Smooth muscle cell (in vitro differentiated cells): Measurements from ENCODE around the gene ALPI. TPM values are rescaled to one million over a fixed set of nuclear protein-coding genes. Genes with fewer than 3 reads are reported as not detected.
"Not testable (repeated sequence)": the region's sequence is repeated elsewhere in the genome, so short reads cannot be mapped to it uniquely, and the experiment has no call there.

ENCODE experiments used
- DNase-seq: peaks from one replicate; lab custom pipeline; 2025; ENCODE audit not compliant: unreplicated experiment; lab: John Stamatoyannopoulos, UW
- H2AFZ ChIP-seq: fragments of 200-600 bp; sonication (generic); 2 replicates; pipeline ENCODE4 v1.6.0; 2016; ENCODE audit warnings: antibody characterized with exemption, low read depth, mild to moderate bottlenecking
- H3F3A ChIP-seq: fragments of 200-600 bp; sonication (generic); 2 replicates; pipeline ENCODE4 v1.6.0; 2017; ENCODE audit warnings: antibody characterized with exemption, low read depth
- H3K27ac ChIP-seq: fragments of 200-600 bp; sonication (generic); 2 replicates; pipeline ENCODE4 v1.5.1; 2016; ENCODE audit warnings: low read depth, mild to moderate bottlenecking
- H3K27me3 ChIP-seq: fragments of 200-600 bp; sonication (generic); 2 replicates; pipeline ENCODE4 v1.6.1; 2016; ENCODE audit warnings: low read depth, mild to moderate bottlenecking
- H3K36me3 ChIP-seq: fragments of 200-600 bp; sonication (generic); 2 replicates; pipeline ENCODE4 v1.5.1; 2016; ENCODE audit warnings: low read depth
- H3K4me1 ChIP-seq: fragments of 200-600 bp; sonication (generic); 2 replicates; pipeline ENCODE4 v1.5.1; 2016; ENCODE audit warnings: low read depth
- H3K4me2 ChIP-seq: fragments of 200-600 bp; sonication (generic); 2 replicates; pipeline ENCODE4 v1.6.0; 2016; ENCODE audit warnings: mild to moderate bottlenecking
- H3K4me3 ChIP-seq: fragments of 200-600 bp; sonication (generic); 2 replicates; pipeline ENCODE4 v1.5.1; 2016; ENCODE audit warnings: mild to moderate bottlenecking
- H3K79me2 ChIP-seq: fragments of 200-600 bp; sonication (generic); 2 replicates; pipeline ENCODE4 v1.6.0; 2016; ENCODE audit warnings: low read depth, mild to moderate bottlenecking
- H3K9ac ChIP-seq: fragments of 200-600 bp; sonication (generic); 2 replicates; pipeline ENCODE4 v1.6.0; 2016; ENCODE audit warnings: low read depth
- H3K9me3 ChIP-seq: fragments of 200-600 bp; sonication (generic); replicated peaks from 2 replicates; pipeline ENCODE4 v1.5.1; 2016; ENCODE audit warnings: low read depth
- H4K20me1 ChIP-seq: fragments of 200-600 bp; sonication (generic); 2 replicates; pipeline ENCODE4 v1.6.0; 2016; ENCODE audit warnings: low read depth
- WGBS: methylation state at CpG from one replicate; pipeline ENCODE4 v1.1.7; 2016; ENCODE audit warnings: low lambda C conversion rate; 5-methylcytosine and 5-hydroxymethylcytosine counted together
- polyA plus RNA-seq: library from polyadenylated mRNA; unstranded; fragments of >200 nt; fragmentation: Nextera tagmentation; extraction: Ambion mirVana; gene quantifications from 2 replicates; pipeline ENCODE4 v1.2.1, GENCODE V29; 2016
- total RNA-seq: library from RNA; depleted of rRNA; stranded (reverse); fragments of >200 nt; gene quantifications from 2 replicates; pipeline ENCODE4 v1.2.3, GENCODE V29; 2014
- TF ChIP-seq, protein P1 (sequence below): fragments of 200-600 bp; sonication (generic); IDR thresholded peaks from 2 replicates; pipeline ENCODE4 v1.5.1; 2017; ENCODE audit warnings: borderline replicate concordance, mild to moderate bottlenecking, antibody characterized with exemption; ENCODE audit not compliant: insufficient read depth, poor library complexity, severe bottlenecking

ALPI gene
- total and polyA plus RNA-seq, 2 experiments from 2014 or later: not detected

GRCh38 chr2:232438951-232439757 lies 16.8 kb upstream of the ALPI start:
- WGBS: 91% methylated on average over 20 of the region's 22 CpGs
- Histone ChIP-seq H3K36me3 (no peaks in the 10 kb centered on the region), H3K4me3 (no peak overlapping the region), H3K9me3 (no peaks in the 10 kb centered on the region), H3K27me3 (no peaks in the 10 kb centered on the region), H3K79me2 (no peaks in the 10 kb centered on the region), H3K9ac (no peak overlapping the region), H3K4me2 (no peak overlapping the region), H3F3A (no peaks in the 10 kb centered on the region), H4K20me1 (no peaks in the 10 kb centered on the region), H2AFZ (no peak overlapping the region), H3K27ac (no peak overlapping the region), H3K4me1 (no peaks in the 10 kb centered on the region)
- TF ChIP-seq, protein P1, sequence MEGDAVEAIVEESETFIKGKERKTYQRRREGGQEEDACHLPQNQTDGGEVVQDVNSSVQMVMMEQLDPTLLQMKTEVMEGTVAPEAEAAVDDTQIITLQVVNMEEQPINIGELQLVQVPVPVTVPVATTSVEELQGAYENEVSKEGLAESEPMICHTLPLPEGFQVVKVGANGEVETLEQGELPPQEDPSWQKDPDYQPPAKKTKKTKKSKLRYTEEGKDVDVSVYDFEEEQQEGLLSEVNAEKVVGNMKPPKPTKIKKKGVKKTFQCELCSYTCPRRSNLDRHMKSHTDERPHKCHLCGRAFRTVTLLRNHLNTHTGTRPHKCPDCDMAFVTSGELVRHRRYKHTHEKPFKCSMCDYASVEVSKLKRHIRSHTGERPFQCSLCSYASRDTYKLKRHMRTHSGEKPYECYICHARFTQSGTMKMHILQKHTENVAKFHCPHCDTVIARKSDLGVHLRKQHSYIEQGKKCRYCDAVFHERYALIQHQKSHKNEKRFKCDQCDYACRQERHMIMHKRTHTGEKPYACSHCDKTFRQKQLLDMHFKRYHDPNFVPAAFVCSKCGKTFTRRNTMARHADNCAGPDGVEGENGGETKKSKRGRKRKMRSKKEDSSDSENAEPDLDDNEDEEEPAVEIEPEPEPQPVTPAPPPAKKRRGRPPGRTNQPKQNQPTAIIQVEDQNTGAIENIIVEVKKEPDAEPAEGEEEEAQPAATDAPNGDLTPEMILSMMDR: peak; percentile 43
- DNase-seq: no peak

- H3K4me2 ChIP-seq: no peak overlapping the region
- H3K9ac ChIP-seq: no peak overlapping the region
- no peaks in the 10 kb centered on the region for H3K36me3 ChIP-seq
- no peak overlapping the region for H3K27ac ChIP-seq
- WGBS: 100% methylated on average over 1 of the region's 5 CpGs
- H3K27me3 ChIP-seq: no peaks in the 10 kb centered on the region
- H3K9me3 ChIP-seq: no peaks in the 10 kb centered on the region
- TF ChIP-seq, protein P1: peak; percentile 25
- H3K4me1 ChIP-seq: no peaks in the 10 kb centered on the region
- H4K20me1 ChIP-seq: no peaks in the 10 kb centered on the region
- H2AFZ ChIP-seq: no peak overlapping the region
- DNase-seq: no peak
- no peaks in the 10 kb centered on the region for H3K79me2 ChIP-seq
- no peak overlapping the region for H3K4me3 ChIP-seq
- no peaks in the 10 kb centered on the region for H3F3A ChIP-seq
These were observed 16.2 kb upstream of the ALPI start for GRCh38 chr2:232439758-232440135.

DNA sequence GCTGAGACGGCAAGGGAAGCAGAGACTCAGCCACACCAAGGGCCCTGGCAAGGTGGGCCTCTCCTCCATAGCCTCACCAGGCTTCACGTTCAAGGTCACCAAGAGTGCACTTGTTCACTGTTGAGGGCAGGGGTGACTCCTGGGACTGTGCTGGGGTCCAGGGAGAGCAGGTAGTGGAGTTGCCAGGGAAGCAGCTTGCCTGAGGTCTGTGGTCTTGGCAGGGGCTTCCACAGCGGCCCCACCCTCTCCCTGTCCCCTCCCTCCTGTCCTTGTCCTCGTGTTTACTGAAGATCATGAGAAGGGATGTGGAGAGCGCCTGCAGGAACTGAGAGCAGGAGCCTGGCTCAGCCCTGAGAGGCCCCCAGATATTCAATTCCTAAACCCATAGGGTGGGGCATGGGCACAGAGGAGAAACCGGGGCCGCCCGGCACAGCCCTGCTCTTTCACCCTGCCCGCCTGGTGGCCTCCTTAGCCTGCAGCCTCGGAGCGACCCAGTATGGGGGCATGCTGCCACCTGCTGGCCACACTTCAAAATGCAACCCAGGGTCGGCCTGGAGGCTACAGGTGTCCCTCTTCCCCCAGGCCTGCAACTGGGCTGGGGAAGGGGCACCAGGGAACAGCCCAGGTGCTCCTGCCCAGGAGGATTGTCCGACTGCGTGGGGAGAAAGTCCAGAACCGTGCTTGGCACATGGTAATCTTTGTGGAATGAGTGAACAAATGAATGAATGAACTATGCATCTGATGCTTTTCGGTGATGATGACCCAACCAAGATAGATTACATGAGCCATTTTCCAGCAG lies 15.5 kb upstream of the ALPI start:
- H3K9ac ChIP-seq, H4K20me1 ChIP-seq, H3K79me2 ChIP-seq, H3K4me1 ChIP-seq, H3K4me3 ChIP-seq, H3K9me3 ChIP-seq, H3F3A ChIP-seq, H3K27ac ChIP-seq, H3K36me3 ChIP-seq, H3K27me3 ChIP-seq, H3K4me2 ChIP-seq, H2AFZ ChIP-seq: not testable (repeated sequence)
- 24% methylated on average over 13 of the region's 16 CpGs for WGBS
- peak; percentile 65 for DNase-seq
- TF ChIP-seq, protein P1: peak; percentile 84
